Activated T-helper 17 cell treated with anti-CD3 and anti-CD28 coated beads, Interleukin-2, amount 50 U/mL, for 72 hours (primary cell): ENCODE measurements around the gene LDLRAD4. TPM values are rescaled to one million over a fixed set of nuclear protein-coding genes. Genes with fewer than 3 reads are reported as not detected.

Experiments
- ATAC-seq: fragments of 150-1000 bp; cut with Tn5 transposase; replicated peaks from 2 replicates; pipeline ENCODE4 v1.10.0; 2021; ENCODE audit warnings: mild to moderate bottlenecking, moderate library complexity
- H3K27ac Mint-ChIP-seq: one replicate; pipeline ENCODE4 v1.8.0; 2022; ENCODE audit warnings: mixed read lengths
- H3K27me3 Mint-ChIP-seq: one replicate; pipeline ENCODE4 v1.8.0; 2022; ENCODE audit warnings: mixed read lengths
- H3K36me3 Mint-ChIP-seq: one replicate; pipeline ENCODE4 v1.8.0; 2022; ENCODE audit warnings: low read depth, mild to moderate bottlenecking, mixed read lengths
- H3K4me1 Mint-ChIP-seq: one replicate; pipeline ENCODE4 v1.8.0; 2022; ENCODE audit warnings: mixed read lengths
- H3K4me3 Mint-ChIP-seq: one replicate; pipeline ENCODE4 v1.8.0; 2022; ENCODE audit warnings: mild to moderate bottlenecking, mixed read lengths
- H3K9me3 Mint-ChIP-seq: one replicate; pipeline ENCODE4 v1.8.0; 2022; ENCODE audit warnings: mixed read lengths
- total RNA-seq, 2 donors: library from RNA; stranded (reverse); gene quantifications; one replicate each; pipeline ENCODE4 v1.2.3, GENCODE V29; 2022

LDLRAD4 gene
- total RNA-seq, 2 donors from 2014 or later = 52.0 to 54.8 TPM

DNA sequence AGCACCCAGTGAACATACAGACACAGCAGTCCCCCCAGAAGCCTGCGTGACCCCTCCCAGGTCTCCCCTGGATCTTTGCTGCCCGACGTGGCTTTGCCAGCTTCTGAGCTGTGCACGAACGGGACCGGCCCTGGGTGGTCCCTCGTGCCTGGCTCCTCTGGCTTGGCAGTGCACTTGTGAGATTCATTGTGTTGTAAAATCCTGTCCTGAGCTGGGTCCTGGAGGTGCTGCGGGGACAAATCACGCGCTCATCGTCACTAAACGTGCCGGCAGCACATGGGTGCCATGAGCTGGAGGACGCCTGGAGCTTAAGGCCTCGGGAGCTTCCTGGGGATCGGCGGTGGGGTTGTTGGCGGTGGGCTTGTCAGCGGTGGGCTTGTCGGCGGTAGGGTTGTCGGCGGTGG lies 402.9 kb downstream of the LDLRAD4 start:
- Mint-ChIP-seq H3K27me3 (no peaks in the 10 kb centered on the region), H3K4me1 (peaks cover 14% of the 10 kb centered on the region), H3K9me3 (no peaks in the 10 kb centered on the region), H3K27ac (no peak overlapping the region), H3K4me3 (no peak overlapping the region), H3K36me3 (peaks cover 9% of the 10 kb centered on the region)
- no peak for ATAC-seq

DNA sequence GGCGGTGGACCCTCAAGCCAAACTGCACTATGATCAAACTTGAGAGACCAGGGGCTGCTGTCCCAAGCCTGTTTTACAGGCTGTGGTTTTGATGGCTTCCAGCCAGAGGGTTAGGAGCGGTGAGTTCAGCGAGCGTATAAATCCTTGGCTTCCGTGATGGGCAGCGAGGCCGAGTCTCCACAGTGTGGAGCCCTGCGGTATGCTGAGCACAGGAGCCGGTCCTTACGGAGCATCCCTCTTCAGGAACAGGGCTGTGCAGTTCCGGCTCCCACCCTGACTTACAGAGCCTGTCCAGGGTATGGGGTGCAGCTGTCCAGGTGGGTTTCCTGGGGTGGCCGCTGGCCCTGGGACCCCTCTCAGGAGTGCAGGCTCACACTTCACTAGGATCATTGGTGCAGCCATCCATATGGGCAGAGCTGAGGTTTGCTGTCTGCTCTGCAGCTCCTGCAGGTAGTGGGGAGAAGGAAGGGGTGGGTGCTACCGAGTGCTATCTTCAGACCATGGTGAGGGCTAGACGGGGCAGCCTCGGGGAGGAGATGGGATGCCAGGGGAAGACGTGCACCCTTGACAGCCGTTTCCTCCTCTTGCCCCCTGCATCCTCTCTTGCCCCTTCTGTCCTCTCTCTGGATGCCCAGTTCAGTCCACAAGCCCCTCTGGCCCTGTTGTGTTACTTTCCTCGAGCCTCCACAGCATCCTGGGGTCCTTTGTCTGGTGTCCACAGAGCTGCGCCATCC lies 403.5 kb downstream of the LDLRAD4 start:
- Mint-ChIP-seq H3K27me3 (no peaks in the 10 kb centered on the region), H3K4me3 (no peak overlapping the region), H3K36me3 (peaks cover 10% of the 10 kb centered on the region), H3K9me3 (no peaks in the 10 kb centered on the region), H3K27ac (no peak overlapping the region), H3K4me1 (peaks cover 10% of the 10 kb centered on the region)
- ATAC-seq = no peak

DNA sequence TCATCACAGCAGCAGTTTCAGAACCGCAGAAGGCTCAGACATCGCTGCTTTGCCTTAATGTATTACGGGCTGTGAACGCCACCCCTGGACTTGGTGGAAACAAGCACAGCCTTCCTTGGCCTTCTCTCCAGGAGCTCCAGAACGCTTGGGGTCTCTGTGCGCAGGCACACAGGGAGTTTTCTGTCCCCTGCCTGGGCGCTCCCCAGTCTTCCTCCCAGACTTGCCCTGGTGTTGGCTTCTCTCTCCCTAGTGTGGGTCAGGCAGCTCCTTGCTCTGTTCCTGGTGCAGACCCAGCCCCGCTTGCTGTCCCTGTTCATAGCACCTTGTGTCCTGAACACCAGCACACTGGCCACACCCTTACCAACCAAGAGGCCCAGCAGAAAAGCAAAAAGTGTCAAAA lies 404.2 kb downstream of the LDLRAD4 start:
- no peak for ATAC-seq
- Mint-ChIP-seq H3K27ac (no peak overlapping the region), H3K4me3 (no peak overlapping the region), H3K4me1 (peaks cover 3% of the 10 kb centered on the region), H3K27me3 (no peaks in the 10 kb centered on the region), H3K36me3 (peaks cover 17% of the 10 kb centered on the region), H3K9me3 (no peaks in the 10 kb centered on the region)

DNA sequence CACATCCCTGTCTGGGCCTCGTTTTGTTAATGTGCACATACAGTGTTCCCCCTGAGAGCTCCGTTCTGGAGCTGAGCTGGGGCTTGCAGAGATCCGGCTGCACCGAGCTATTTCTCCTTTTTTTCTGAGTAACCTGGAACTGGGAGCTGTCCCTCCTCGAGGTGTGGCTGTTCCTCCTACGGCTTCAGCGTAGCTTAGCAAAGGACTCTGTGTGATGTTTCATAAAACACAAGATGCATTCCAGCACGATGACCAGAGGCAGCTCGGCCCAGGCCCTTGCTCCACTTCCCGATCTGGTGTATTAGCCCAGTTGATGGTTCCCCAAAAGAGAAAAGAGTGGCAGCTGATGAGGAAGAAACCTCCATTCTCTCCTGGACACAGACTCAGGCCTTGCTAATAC lies 404.8 kb downstream of the LDLRAD4 start:
- no peaks in the 10 kb centered on the region for H3K4me1 Mint-ChIP-seq
- ATAC-seq = no peak
- no peaks in the 10 kb centered on the region for H3K27me3 Mint-ChIP-seq
- H3K27ac Mint-ChIP-seq = peak overlapping the region; percentile 70
- H3K9me3 Mint-ChIP-seq = no peaks in the 10 kb centered on the region
- no peak overlapping the region for H3K4me3 Mint-ChIP-seq
- peaks cover 17% of the 10 kb centered on the region for H3K36me3 Mint-ChIP-seq

DNA sequence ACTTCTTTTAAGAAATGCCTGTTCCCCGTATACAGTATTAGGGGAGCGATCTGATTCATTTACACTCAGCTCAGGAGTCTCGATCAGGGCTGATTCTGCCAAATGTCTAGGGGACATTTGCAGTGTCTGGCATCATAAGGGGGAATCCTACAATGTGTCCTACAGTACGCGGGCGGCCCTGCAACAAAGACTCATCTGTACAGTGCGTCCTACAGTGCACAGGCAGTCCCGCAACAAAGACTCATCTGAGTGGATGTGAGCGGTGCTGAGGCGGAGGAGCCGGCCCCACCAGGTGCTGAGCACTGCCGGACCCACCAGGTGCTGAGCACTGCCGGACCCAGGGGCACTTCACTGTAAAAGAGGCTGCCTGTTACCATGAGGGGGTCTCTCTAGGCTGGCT lies 405.3 kb downstream of the LDLRAD4 start:
- Mint-ChIP-seq H3K4me1 (no peaks in the 10 kb centered on the region), H3K36me3 (peaks cover 17% of the 10 kb centered on the region), H3K4me3 (no peak overlapping the region), H3K27me3 (no peaks in the 10 kb centered on the region), H3K9me3 (no peaks in the 10 kb centered on the region), H3K27ac (peak overlapping the region; percentile 70)
- ATAC-seq = no peak

DNA sequence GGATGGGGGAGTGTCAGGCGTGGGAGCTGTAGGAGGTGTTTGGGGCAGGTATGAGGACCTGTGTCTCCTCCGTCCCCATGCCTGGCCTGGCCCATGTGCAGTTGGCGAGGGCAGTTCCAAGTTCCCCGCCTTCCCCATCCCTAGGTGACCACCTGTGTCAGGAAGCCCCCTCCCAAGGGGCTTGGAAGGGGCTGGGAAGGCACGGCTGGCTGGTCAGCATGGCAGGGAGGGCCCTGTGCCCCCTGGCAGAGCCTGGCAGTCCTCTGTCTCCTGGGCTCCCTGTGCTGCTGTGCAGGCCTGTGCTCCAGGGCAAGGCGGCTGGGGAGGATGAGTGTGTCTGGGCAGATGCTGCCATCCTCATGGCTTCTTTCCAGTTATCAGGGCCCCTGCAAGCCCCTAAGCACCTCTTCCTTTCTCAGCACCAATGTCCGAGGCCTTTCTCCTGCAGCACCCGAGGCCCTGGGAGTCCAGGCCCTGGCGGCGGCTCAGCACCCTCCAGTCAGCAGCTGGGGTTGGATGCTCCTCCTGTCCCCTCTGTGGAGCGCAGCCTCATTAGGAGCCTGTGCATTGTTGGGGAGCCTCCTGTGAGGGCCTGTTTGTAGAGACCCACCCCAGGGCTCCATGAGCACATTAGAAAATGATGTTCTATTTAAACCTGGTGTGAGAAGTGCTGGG lies 406.1 kb downstream of the LDLRAD4 start:
- Mint-ChIP-seq H3K4me1 (no peaks in the 10 kb centered on the region), H3K36me3 (peaks cover 17% of the 10 kb centered on the region), H3K27me3 (no peaks in the 10 kb centered on the region), H3K9me3 (no peaks in the 10 kb centered on the region), H3K27ac (no peak overlapping the region), H3K4me3 (no peak overlapping the region)
- no peak for ATAC-seq

DNA sequence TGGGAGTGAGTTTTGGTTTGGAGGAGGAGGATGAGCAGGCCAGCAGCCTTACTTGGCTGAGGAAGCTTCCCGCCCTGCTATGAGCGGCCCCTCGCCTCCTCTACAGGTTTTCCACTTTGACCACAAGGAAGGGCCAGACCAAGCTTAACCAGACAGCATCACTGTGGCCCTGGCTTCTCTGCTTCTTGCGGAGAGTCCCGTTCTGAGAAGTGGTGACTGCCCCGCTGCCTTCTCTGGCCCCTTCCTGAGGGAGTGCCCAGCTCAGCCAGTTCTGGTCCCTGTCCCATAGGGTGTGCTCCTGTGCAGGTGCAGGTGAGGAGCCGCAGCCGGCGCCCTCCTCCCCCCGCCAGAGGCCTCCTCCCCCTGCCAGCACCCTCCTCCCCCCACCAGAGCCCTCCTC lies 406.8 kb downstream of the LDLRAD4 start:
- ATAC-seq = no peak
- no peak overlapping the region for H3K4me3 Mint-ChIP-seq
- no peaks in the 10 kb centered on the region for H3K27me3 Mint-ChIP-seq
- peaks cover 23% of the 10 kb centered on the region for H3K36me3 Mint-ChIP-seq
- no peaks in the 10 kb centered on the region for H3K9me3 Mint-ChIP-seq
- H3K4me1 Mint-ChIP-seq = peaks cover 5% of the 10 kb centered on the region
- H3K27ac Mint-ChIP-seq = no peak overlapping the region

DNA sequence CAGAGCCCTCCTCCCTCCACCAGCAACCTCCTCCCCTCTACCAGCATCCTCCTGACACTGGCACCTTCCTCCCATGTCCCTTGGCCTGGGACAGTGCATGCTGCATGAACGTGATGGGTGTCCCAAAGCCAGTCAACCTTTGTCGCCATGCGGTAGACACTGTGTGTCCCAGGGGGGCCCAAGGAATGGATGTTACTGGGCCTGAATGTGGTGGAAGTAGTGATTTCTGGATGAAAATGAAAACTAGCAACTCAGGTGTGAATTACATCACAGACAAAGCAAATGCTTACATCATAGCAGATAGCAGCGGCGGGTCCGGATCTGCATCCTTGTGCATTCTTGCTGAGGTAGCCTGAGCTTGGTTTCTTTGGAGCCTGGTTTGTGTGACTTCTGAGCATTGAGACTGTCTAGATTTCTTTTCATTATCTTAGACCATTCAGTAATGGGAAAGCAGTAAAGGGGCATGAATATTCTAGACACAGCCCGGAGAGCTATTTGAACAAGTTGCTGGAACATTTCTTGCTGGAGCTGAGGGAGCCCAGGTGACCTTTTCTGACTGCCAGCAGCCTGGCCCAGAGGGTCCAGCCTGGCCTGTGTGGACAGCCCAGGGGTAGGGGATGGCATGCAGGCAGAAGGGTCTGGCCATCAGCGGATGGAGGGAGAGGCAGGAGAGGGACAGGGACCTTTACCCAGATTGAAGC lies 407.4 kb downstream of the LDLRAD4 start:
- Mint-ChIP-seq H3K4me1 (peaks cover 5% of the 10 kb centered on the region), H3K27me3 (no peaks in the 10 kb centered on the region), H3K36me3 (peaks cover 25% of the 10 kb centered on the region), H3K9me3 (no peaks in the 10 kb centered on the region), H3K27ac (peak overlapping the region; percentile 68), H3K4me3 (no peak overlapping the region)
- ATAC-seq = no peak

DNA sequence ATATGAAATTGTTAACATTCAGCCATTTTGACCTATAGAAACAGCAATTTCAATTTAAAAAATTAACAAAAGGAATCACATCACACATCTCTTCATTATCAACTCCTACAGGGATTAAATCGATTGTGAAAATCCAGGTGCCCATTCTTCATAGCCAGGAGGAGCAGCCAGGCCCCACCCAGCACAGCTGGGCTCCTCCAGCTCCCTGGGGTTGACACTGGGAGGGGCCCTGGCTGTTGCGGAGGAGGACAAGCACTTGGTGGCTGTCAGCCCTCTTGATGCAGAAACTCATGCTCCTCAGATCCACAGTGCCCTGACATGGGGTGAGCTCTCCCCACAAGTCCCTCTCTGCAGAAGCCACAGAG lies 408.0 kb downstream of the LDLRAD4 start:
- Mint-ChIP-seq H3K36me3 (peaks cover 25% of the 10 kb centered on the region), H3K27ac (peak overlapping the region; percentile 68), H3K4me3 (no peak overlapping the region), H3K4me1 (peaks cover 5% of the 10 kb centered on the region), H3K9me3 (no peaks in the 10 kb centered on the region), H3K27me3 (no peaks in the 10 kb centered on the region)
- ATAC-seq = no peak

DNA sequence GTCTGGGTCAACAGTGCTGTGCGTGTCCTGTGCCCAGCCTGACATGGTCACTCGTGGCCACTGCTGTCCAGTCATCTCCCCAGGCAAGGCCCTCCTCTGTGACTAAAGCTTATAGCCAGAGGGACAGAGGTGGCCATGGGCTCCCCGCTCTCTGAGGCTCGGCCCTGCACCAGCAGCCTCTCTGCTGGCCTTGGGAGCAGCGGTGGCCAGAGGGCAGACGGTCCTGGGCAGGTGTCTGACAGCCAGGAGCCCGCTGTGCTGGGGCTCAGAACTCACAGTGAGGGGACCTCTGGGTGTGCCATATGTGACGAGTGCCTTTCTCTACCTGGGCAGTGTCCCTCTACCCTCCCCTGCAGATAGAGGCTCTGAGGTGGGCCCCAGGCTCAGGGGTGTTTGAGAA lies 409.1 kb downstream of the LDLRAD4 start:
- Mint-ChIP-seq H3K36me3 (peaks cover 25% of the 10 kb centered on the region), H3K9me3 (no peaks in the 10 kb centered on the region), H3K4me1 (peaks cover 5% of the 10 kb centered on the region)

DNA sequence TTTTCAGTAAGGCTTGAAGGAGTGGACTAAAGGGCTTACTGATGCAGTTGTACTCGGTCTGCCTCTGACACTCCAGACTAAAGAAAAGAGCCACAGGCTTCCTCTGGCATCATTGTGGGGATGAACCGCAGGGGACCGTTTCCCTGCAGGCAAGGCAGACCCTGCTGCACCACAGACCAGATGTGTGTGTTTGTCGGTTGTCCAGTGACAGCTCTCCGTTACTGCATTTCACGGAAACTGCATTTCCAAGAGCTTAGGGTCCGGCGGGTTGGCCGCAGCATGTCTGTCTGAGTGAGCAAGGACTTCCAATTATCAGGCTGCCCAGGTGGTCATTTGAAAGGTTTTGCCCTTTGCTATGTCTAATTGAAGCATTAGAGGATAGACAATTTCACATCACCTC lies 409.7 kb downstream of the LDLRAD4 start:
- peaks cover 22% of the 10 kb centered on the region for H3K36me3 Mint-ChIP-seq
- H3K27ac Mint-ChIP-seq = no peak overlapping the region
- peaks cover 5% of the 10 kb centered on the region for H3K4me1 Mint-ChIP-seq

More for the DNA sequence above, 409.1 kb downstream of the LDLRAD4 start:
- no peaks in the 10 kb centered on the region for H3K27me3 Mint-ChIP-seq
- H3K4me3 Mint-ChIP-seq = no peak overlapping the region
- ATAC-seq = no peak
- no peak overlapping the region for H3K27ac Mint-ChIP-seq

DNA sequence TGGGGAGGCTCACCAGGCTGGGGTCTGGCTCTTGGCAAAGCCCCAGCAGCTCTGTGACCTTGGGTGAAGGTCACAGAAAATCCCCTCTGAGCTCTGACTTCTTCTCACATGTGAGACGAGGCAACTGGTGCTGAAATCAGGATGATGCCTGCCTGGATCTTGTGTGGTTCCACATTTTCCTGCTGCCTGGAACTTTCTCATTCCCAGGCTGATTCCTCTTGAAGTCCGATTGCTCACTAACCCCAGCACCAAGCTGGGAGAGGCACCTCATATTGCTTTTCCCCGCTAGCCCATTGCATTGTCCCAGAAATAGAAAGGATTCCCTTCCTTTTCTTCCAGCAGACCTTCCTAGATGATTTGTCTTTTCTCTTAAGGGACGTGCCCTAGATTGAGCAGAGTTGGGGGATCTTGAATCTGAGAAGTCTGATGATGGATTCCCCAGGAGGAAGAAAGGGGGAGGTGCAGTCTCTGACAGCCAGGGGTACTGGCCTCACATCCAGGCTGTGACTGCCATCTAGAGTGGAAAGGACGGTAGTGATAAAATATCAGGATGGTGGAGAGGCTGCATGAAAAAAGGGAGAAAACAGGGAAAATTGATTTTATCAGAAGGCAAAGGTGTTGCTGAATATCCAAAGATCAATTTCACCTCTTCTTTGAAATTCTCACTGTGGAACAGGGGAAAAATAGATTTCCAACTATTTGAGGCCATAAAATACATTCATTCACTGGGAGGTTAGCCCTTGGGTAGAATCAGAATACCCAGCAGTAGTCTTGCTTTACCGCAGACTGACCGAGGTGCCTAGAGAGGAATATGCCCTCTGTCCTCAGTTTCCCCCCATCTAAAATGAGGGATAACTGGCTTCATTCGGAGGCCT lies 411.5 kb downstream of the LDLRAD4 start:
- peak; percentile 83 for ATAC-seq
- H3K27me3 Mint-ChIP-seq = no peaks in the 10 kb centered on the region
- no peak overlapping the region for H3K4me3 Mint-ChIP-seq
- peaks cover 5% of the 10 kb centered on the region for H3K4me1 Mint-ChIP-seq
- H3K36me3 Mint-ChIP-seq = peaks cover 23% of the 10 kb centered on the region
- H3K27ac Mint-ChIP-seq = no peak overlapping the region
- H3K9me3 Mint-ChIP-seq = no peaks in the 10 kb centered on the region

More for the DNA sequence above, 409.7 kb downstream of the LDLRAD4 start:
- H3K27me3 Mint-ChIP-seq = no peaks in the 10 kb centered on the region
- no peaks in the 10 kb centered on the region for H3K9me3 Mint-ChIP-seq
- ATAC-seq = no peak
- H3K4me3 Mint-ChIP-seq = no peak overlapping the region

DNA sequence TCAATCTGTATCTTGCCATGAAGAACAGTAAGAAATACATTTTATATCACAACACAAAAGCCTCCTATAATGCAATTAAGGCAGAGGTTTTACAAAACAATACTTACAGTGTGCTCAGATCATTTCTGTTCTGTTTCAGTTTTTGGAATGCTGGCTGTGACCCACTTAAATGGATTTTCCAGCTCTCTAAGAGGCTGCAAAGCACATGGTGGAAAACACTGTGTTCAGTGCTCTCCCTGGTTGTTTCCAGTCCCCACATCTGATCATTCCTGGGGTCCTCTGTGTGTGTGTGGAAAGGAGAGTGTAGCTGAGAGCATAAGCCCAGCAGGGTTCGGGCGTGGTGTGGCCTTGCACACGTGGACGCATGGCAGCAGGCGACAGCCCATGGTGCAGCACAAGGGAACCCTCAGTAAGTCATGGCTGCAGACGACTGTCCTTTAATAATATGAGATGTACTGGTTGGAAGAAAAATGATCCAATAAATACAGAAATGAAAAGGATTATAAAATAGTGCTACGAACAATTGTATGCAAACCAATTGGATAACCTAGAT lies 412.2 kb downstream of the LDLRAD4 start:
- ATAC-seq = no peak

DNA sequence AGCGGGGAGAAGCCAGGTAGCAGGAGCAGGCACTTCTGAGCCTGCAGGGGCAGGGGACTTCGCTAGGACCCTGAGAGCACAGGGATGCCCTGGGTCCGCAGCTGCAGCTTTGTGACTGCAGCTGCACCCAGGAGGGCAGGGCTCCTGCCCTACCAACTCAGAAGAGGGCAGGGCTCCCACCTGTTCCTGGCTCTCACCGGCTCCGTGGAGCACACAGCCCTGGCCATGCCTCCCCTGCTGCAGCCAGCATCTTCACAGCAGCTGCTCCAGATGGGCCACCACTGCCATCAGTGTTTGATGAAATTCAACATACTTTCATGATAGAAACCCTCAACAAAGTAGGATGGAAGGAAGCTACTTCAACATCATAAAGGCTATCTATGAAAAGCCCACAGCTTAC lies 415.1 kb downstream of the LDLRAD4 start:
- H3K27me3 Mint-ChIP-seq = no peaks in the 10 kb centered on the region
- no peaks in the 10 kb centered on the region for H3K9me3 Mint-ChIP-seq
- peaks cover 5% of the 10 kb centered on the region for H3K4me1 Mint-ChIP-seq
- no peak overlapping the region for H3K27ac Mint-ChIP-seq
- H3K4me3 Mint-ChIP-seq = no peak overlapping the region
- peaks cover 15% of the 10 kb centered on the region for H3K36me3 Mint-ChIP-seq
- no peak for ATAC-seq

More for the DNA sequence above, 412.2 kb downstream of the LDLRAD4 start:
- Mint-ChIP-seq H3K9me3 (no peaks in the 10 kb centered on the region), H3K4me3 (no peak overlapping the region), H3K27ac (no peak overlapping the region), H3K36me3 (peaks cover 23% of the 10 kb centered on the region), H3K4me1 (peaks cover 5% of the 10 kb centered on the region), H3K27me3 (no peaks in the 10 kb centered on the region)
